IMR-90 (cell line): ENCODE measurements around the gene CFAP61. TPM values are rescaled to one million over a fixed set of nuclear protein-coding genes. Genes with fewer than 3 reads are reported as not detected.

ENCODE experiments used
- ATAC-seq: fragments of 200-7000 bp; cut with Tn5 transposase; 2 replicates; pipeline ENCODE4 v1.9.1; 2020; ENCODE audit warnings: low read depth, mild to moderate bottlenecking, moderate library complexity
- BruUV-seq: library from RNA; stranded (reverse); fragments of 400-500 nt; replicated peaks from 2 replicates; lab custom pipeline; 2021; lab: Mats Ljungman, UMichigan
- CTCF ChIA-PET: fragments of 300-600 bp; formaldehyde crosslinking; extraction: SDS; loops from one replicate; lab custom pipeline; 2021; ENCODE audit warnings: antibody characterized with exemption; lab: Yijun Ruan, JAX
- POLR2A ChIA-PET: fragments of 300-600 bp; sonication (Branson Sonifier 250); formaldehyde crosslinking; loops from one replicate; lab custom pipeline; 2022; ENCODE audit warnings: antibody characterized with exemption; ENCODE audit not compliant: unreplicated experiment; lab: Charles Lee
- DNase-seq: peaks from one replicate; pipeline ENCODE4 v3.0.0; 2013
- H2AFZ ChIP-seq: replicated peaks from 2 replicates; pipeline ENCODE3; 2013; ENCODE audit warnings: low read length, mild to moderate bottlenecking; ENCODE audit not compliant: poor library complexity
- H2AK5ac ChIP-seq: 2 replicates; pipeline ENCODE4 v1.6.1; 2013; ENCODE audit warnings: low read depth, low read length, inconsistent platforms
- H2AK9ac ChIP-seq: replicated peaks from 2 replicates; pipeline ENCODE3; 2013; ENCODE audit warnings: mild to moderate bottlenecking, low read depth, low read length, moderate library complexity; ENCODE audit not compliant: poor library complexity
- H2BK120ac ChIP-seq: 2 replicates; pipeline ENCODE4 v1.6.1; 2013; ENCODE audit warnings: low read depth, low read length, inconsistent platforms
- H2BK15ac ChIP-seq: 3 replicates; pipeline ENCODE4 v1.6.1; 2013; ENCODE audit warnings: low read depth, low read length, inconsistent platforms
- H2BK20ac ChIP-seq: 2 replicates; pipeline ENCODE4 v1.6.1; 2013; ENCODE audit warnings: low read depth, mild to moderate bottlenecking, inconsistent platforms, low read length, moderate library complexity
- H2BK5ac ChIP-seq: 2 replicates; pipeline ENCODE4 v1.6.1; 2013; ENCODE audit warnings: mild to moderate bottlenecking, low read depth, low read length, inconsistent platforms; ENCODE audit not compliant: poor library complexity, severe bottlenecking
- H3K14ac ChIP-seq: replicated peaks from 2 replicates; pipeline ENCODE4 v1.6.1; 2013; ENCODE audit warnings: low read depth, low read length, inconsistent platforms
- H3K18ac ChIP-seq: 2 replicates; pipeline ENCODE4 v1.6.1; 2013; ENCODE audit warnings: low read depth, low read length, control low read depth
- H3K23ac ChIP-seq: 2 replicates; pipeline ENCODE4 v1.6.1; 2013; ENCODE audit warnings: low read depth, low read length, inconsistent platforms
- H3K27ac ChIP-seq: 2 replicates; pipeline ENCODE4 v1.5.1; 2013; ENCODE audit warnings: mild to moderate bottlenecking, control low read depth, low read length; ENCODE audit not compliant: insufficient read depth
- H3K27me3 ChIP-seq: 2 replicates; pipeline ENCODE4 v1.6.1; 2013; ENCODE audit warnings: low read length; ENCODE audit not compliant: control insufficient read depth, insufficient read depth
- H3K36me3 ChIP-seq: 2 replicates; pipeline ENCODE4 v1.6.1; 2013; ENCODE audit warnings: low read length, mixed read lengths; ENCODE audit not compliant: control insufficient read depth, insufficient read depth
- H3K4ac ChIP-seq: 2 replicates; pipeline ENCODE4 v1.6.1; 2013; ENCODE audit warnings: low read depth, low read length, inconsistent platforms
- H3K4me1 ChIP-seq: 2 replicates; pipeline ENCODE4 v1.6.1; 2013; ENCODE audit warnings: low read length, mixed read lengths; ENCODE audit not compliant: control insufficient read depth, insufficient read depth
- H3K4me2 ChIP-seq: 2 replicates; pipeline ENCODE4 v1.6.1; 2013; ENCODE audit warnings: low read depth, mild to moderate bottlenecking, control low read depth, low read length, moderate library complexity
- H3K4me3 ChIP-seq: 2 replicates; pipeline ENCODE4 v1.5.1; 2013; ENCODE audit warnings: low read depth, mild to moderate bottlenecking, control low read depth, low read length, moderate library complexity; ENCODE audit not compliant: insufficient read depth
- H3K56ac ChIP-seq: 2 replicates; pipeline ENCODE4 v1.6.1; 2013; ENCODE audit warnings: low read length, inconsistent platforms; ENCODE audit not compliant: insufficient read depth; ENCODE audit errors: extremely low read depth
- H3K79me1 ChIP-seq, 2 experiments: 2 replicates each; pipeline ENCODE4 v1.6.1; 2013; ENCODE audit warnings: low read length in 2 of 2, inconsistent platforms in 1 of 2, low read depth in 1 of 2
- H3K9ac ChIP-seq: 2 replicates; pipeline ENCODE4 v1.6.1; 2013; ENCODE audit warnings: low read depth, low read length, control low read depth
- H3K9me1 ChIP-seq: 2 replicates; pipeline ENCODE4 v1.6.1; 2013; ENCODE audit warnings: low read length, inconsistent platforms; ENCODE audit not compliant: insufficient read depth
- H3K9me3 ChIP-seq: 2 replicates; pipeline ENCODE4 v1.6.1; 2013; ENCODE audit warnings: low read length; ENCODE audit not compliant: control insufficient read depth, insufficient read depth
- H4K20me1 ChIP-seq: 2 replicates; pipeline ENCODE4 v1.6.1; 2013; ENCODE audit warnings: low read length, inconsistent platforms; ENCODE audit not compliant: insufficient read depth
- H4K5ac ChIP-seq: 2 replicates; pipeline ENCODE4 v1.6.1; 2013; ENCODE audit warnings: mild to moderate bottlenecking, low read depth, low read length, control low read depth
- H4K8ac ChIP-seq, 2 experiments: 2 replicates each; pipeline ENCODE4 v1.6.1; 2013; ENCODE audit warnings: low read depth in 2 of 2, low read length in 2 of 2, control low read depth in 1 of 2, inconsistent platforms in 1 of 2
- H4K91ac ChIP-seq: 2 replicates; pipeline ENCODE4 v1.6.1; 2013; ENCODE audit warnings: low read depth, low read length, inconsistent platforms; ENCODE audit not compliant: insufficient read depth
- BHLHE40 ChIP-seq: fragments of 150-350 bp; IDR thresholded peaks from 2 replicates; pipeline ENCODE4 v1.6.1; 2016; ENCODE audit warnings: mild to moderate bottlenecking, low read depth, low read length
- CEBPB ChIP-seq: IDR thresholded peaks from 2 replicates; pipeline ENCODE4 v1.6.1; 2012; ENCODE audit warnings: low read depth, low read length, improper control_type of control experiment
- CHD1 ChIP-seq: IDR thresholded peaks from 2 replicates; pipeline ENCODE4 v1.6.1; 2012; ENCODE audit warnings: low read depth, low read length, improper control_type of control experiment
- MXI1 ChIP-seq: IDR thresholded peaks from 2 replicates; pipeline ENCODE4 v1.6.1; 2012; ENCODE audit warnings: low read depth, mild to moderate bottlenecking, low read length, moderate library complexity, borderline replicate concordance
- NFE2L2 ChIP-seq: fragments of 150-350 bp; IDR thresholded peaks from 2 replicates; pipeline ENCODE4 v1.6.1; 2016; ENCODE audit warnings: low read depth, mild to moderate bottlenecking, low read length
- POLR2A ChIP-seq: IDR thresholded peaks from 2 replicates; pipeline ENCODE4 v1.6.1; 2012; ENCODE audit warnings: mild to moderate bottlenecking, low read depth, low read length
- RCOR1 ChIP-seq: IDR thresholded peaks from 2 replicates; pipeline ENCODE4 v1.6.1; 2012; ENCODE audit warnings: mild to moderate bottlenecking, low read length, improper control_type of control experiment; ENCODE audit not compliant: insufficient replicate concordance
- SMC3 ChIP-seq: fragments of 150-350 bp; IDR thresholded peaks from 2 replicates; pipeline ENCODE4 v1.6.1; 2016; ENCODE audit warnings: low read depth, mild to moderate bottlenecking, antibody characterized with exemption, low read length, moderate library complexity
- WGBS, 2 experiments: methylation state at CpG; one replicate each; pipeline versions ENCODE4 v1.1.5 to v1.1.7; 2013; ENCODE audit warnings: missing lambda C conversion rate in 2 of 2; ENCODE audit not compliant: insufficient read length in 1 of 2; ENCODE audit errors: extremely low coverage in 2 of 2; 5-methylcytosine and 5-hydroxymethylcytosine counted together
- dilution Hi-C: fragments of 300-500 bp; cut with HindIII; formaldehyde crosslinking; loops from one replicate; pipeline ENCODE4 v1.14.3; 2018; ENCODE audit warnings: low sequenced_read_pairs; ENCODE audit not compliant: unreplicated experiment
- in situ Hi-C: fragments of 300-500 bp; cut with MboI; formaldehyde crosslinking; loops from 3 replicates; pipeline ENCODE4 v1.14.3; 2019; ENCODE audit warnings: low sequenced_read_pairs, inconsistent platforms, mixed read lengths
- intact Hi-C: fragments of 100-400 bp; cut with micrococcal nuclease; formaldehyde crosslinking; loops from 2 replicates; pipeline ENCODE4 v1.10.0; 2022
- polyA plus RNA-seq, 3 experiments: library from polyadenylated mRNA; depleted of rRNA; stranded (reverse); fragments of >200 nt; gene quantifications; 2 replicates each; pipeline ENCODE4 v1.2.3, GENCODE V29; 2012; ENCODE audit warnings: low replicate concordance in 1 of 3
- total RNA-seq: library from RNA; depleted of rRNA; stranded (reverse); fragments of >200 nt; gene quantifications from 2 replicates; pipeline ENCODE4 v1.2.3, GENCODE V29; 2012
- TF ChIP-seq, protein P1 (sequence below): fragments of 150-350 bp; IDR thresholded peaks from 2 replicates; pipeline ENCODE4 v1.6.1; 2017; ENCODE audit warnings: mild to moderate bottlenecking, antibody characterized with exemption, low read length, low read depth
- TF ChIP-seq, protein P2 (sequence below): fragments of 150-350 bp; IDR thresholded peaks from 2 replicates; pipeline ENCODE4 v1.6.1; 2016; ENCODE audit warnings: low read depth, mild to moderate bottlenecking, low read length, moderate library complexity, borderline replicate concordance

CFAP61 gene
- total and polyA plus RNA-seq, 2 of the 4 experiments (the other 2 are of a cell fraction) = 0.07 TPM; not detected in 1

DNA sequence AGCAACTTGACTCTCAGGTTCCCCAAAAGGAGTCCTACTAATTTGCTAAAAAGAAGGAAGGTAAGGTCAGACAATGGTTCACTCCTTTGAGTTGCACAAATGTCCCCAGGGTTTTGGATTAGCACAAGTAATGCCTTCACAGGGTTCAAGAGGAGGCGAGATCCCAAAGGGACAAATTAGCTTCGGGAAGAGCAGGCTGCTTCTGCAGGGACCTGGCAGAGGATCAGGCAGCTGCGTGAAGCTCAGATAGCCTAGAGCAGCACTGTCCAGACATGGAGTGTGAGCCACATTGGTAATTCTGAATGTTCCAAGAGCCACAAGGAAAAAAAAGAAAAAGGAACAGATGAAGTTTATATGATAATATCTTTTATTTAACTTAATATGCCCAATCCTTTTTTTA, 115.4 kb downstream of the CFAP61 start:
- TF ChIP-seq, protein P1, sequence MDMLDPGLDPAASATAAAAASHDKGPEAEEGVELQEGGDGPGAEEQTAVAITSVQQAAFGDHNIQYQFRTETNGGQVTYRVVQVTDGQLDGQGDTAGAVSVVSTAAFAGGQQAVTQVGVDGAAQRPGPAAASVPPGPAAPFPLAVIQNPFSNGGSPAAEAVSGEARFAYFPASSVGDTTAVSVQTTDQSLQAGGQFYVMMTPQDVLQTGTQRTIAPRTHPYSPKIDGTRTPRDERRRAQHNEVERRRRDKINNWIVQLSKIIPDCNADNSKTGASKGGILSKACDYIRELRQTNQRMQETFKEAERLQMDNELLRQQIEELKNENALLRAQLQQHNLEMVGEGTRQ = no peak
- no peak for TF ChIP-seq SMC3
- TF ChIP-seq RCOR1 = no peak
- TF ChIP-seq, protein P2, sequence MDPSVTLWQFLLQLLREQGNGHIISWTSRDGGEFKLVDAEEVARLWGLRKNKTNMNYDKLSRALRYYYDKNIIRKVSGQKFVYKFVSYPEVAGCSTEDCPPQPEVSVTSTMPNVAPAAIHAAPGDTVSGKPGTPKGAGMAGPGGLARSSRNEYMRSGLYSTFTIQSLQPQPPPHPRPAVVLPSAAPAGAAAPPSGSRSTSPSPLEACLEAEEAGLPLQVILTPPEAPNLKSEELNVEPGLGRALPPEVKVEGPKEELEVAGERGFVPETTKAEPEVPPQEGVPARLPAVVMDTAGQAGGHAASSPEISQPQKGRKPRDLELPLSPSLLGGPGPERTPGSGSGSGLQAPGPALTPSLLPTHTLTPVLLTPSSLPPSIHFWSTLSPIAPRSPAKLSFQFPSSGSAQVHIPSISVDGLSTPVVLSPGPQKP = no peak
- TF ChIP-seq NFE2L2 = no peak
- no peak for TF ChIP-seq CHD1
- no peak for TF ChIP-seq BHLHE40
- no peak for TF ChIP-seq MXI1
- no peak for TF ChIP-seq CEBPB
- no peak for TF ChIP-seq POLR2A
- no peak overlapping the region for H3K14ac ChIP-seq
- no peak overlapping the region for H2BK15ac ChIP-seq
- dilution Hi-C loops = no loop called here
- no peak overlapping the region for H3K18ac ChIP-seq
- no peak overlapping the region for H3K9ac ChIP-seq
- no peak overlapping the region for H2AK5ac ChIP-seq
- H3K27ac ChIP-seq = no peak overlapping the region
- no peak overlapping the region for H4K5ac ChIP-seq
- POLR2A ChIA-PET = no interaction called here
- no peak overlapping the region for H2BK5ac ChIP-seq
- no peak overlapping the region for H2AFZ ChIP-seq
- DNase-seq (no peak), ATAC-seq (no peak)
- 46% methylated on average over 3 of the region's 3 CpGs; no CpG with 5 or more reads in 1 of the 2 experiments for WGBS, 2 experiments
- no peaks in the 10 kb centered on the region for H3K79me1 ChIP-seq
- H2BK120ac ChIP-seq = no peak overlapping the region
- H3K4me3 ChIP-seq = no peak overlapping the region
- no peaks in the 10 kb centered on the region for H3K4me1 ChIP-seq
- in situ Hi-C loops = no loop called here
- no peaks in the 10 kb centered on the region for H3K9me3 ChIP-seq
- no TSS peak for BruUV-seq
- H3K23ac ChIP-seq = no peak overlapping the region
- H3K4me2 ChIP-seq = no peak overlapping the region
- no peak overlapping the region for H3K56ac ChIP-seq
- H4K20me1 ChIP-seq = no peaks in the 10 kb centered on the region
- no peak overlapping the region for H2AK9ac ChIP-seq
- no peaks in the 10 kb centered on the region for H3K27me3 ChIP-seq
- no peaks in the 10 kb centered on the region for H3K9me1 ChIP-seq
- no peak overlapping the region for H2BK20ac ChIP-seq
- intact Hi-C loops = no loop called here
- no peaks in the 10 kb centered on the region for H3K36me3 ChIP-seq
- CTCF ChIA-PET = interaction anchor here (0.8 kb wide), 1 partner anchor 8 kb away, joined by 3 read pairs; no protein-coding TSS in a partner anchor
- H4K91ac ChIP-seq = no peak overlapping the region
- no peak overlapping the region for H4K8ac ChIP-seq
- no peak overlapping the region for H3K4ac ChIP-seq
